DOHH2 (cell line): ENCODE data around the gene COL5A1.

Source experiments
- EZH2phosphoT487 ChIP-seq: fragments of 200-600 bp; sonication (generic); IDR thresholded peaks from 2 replicates; pipeline ENCODE4 v1.6.1; 2017; ENCODE audit warnings: borderline replicate concordance, mild to moderate bottlenecking, antibody characterized with exemption, low read length, moderate library complexity, mixed read lengths
- TF ChIP-seq, protein P1 (sequence below): fragments of 200-600 bp; sonication (generic); IDR thresholded peaks from one replicate; pipeline ENCODE4 v1.5.1; 2014; ENCODE audit warnings: antibody characterized with exemption, mild to moderate bottlenecking, low read depth, low read length; ENCODE audit not compliant: poor library complexity, severe bottlenecking

DNA sequence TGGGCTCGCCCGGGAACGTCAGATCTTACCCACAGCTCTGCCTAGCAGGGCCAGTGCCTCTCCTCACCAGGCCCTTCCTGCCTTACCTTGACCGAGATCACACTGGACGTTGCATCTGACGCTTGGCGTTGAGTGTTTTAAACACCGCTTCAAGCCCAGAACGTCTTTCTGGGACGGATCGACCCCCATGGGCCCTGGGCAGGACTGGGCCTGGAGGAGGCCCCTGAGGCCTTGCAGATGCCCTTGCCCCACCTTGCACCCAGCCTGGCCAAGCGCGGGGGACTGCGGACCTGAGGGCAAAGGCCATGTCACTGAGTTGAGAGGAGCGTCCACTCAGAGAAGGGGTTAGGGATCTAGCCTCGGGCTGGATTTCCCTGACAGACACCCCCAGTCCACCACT is 174.7 kb downstream of the COL5A1 start:
- TF ChIP-seq, protein P1, sequence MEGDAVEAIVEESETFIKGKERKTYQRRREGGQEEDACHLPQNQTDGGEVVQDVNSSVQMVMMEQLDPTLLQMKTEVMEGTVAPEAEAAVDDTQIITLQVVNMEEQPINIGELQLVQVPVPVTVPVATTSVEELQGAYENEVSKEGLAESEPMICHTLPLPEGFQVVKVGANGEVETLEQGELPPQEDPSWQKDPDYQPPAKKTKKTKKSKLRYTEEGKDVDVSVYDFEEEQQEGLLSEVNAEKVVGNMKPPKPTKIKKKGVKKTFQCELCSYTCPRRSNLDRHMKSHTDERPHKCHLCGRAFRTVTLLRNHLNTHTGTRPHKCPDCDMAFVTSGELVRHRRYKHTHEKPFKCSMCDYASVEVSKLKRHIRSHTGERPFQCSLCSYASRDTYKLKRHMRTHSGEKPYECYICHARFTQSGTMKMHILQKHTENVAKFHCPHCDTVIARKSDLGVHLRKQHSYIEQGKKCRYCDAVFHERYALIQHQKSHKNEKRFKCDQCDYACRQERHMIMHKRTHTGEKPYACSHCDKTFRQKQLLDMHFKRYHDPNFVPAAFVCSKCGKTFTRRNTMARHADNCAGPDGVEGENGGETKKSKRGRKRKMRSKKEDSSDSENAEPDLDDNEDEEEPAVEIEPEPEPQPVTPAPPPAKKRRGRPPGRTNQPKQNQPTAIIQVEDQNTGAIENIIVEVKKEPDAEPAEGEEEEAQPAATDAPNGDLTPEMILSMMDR = no peak
- TF ChIP-seq EZH2phosphoT487 = no peak
